ENCODE data around the gene ANKRD34C. TPM values are rescaled to one million over a fixed set of nuclear protein-coding genes. Genes with fewer than 3 reads are reported as not detected.

ANKRD34C gene
- not detected in 2 replicates for total RNA-seq

DNA sequence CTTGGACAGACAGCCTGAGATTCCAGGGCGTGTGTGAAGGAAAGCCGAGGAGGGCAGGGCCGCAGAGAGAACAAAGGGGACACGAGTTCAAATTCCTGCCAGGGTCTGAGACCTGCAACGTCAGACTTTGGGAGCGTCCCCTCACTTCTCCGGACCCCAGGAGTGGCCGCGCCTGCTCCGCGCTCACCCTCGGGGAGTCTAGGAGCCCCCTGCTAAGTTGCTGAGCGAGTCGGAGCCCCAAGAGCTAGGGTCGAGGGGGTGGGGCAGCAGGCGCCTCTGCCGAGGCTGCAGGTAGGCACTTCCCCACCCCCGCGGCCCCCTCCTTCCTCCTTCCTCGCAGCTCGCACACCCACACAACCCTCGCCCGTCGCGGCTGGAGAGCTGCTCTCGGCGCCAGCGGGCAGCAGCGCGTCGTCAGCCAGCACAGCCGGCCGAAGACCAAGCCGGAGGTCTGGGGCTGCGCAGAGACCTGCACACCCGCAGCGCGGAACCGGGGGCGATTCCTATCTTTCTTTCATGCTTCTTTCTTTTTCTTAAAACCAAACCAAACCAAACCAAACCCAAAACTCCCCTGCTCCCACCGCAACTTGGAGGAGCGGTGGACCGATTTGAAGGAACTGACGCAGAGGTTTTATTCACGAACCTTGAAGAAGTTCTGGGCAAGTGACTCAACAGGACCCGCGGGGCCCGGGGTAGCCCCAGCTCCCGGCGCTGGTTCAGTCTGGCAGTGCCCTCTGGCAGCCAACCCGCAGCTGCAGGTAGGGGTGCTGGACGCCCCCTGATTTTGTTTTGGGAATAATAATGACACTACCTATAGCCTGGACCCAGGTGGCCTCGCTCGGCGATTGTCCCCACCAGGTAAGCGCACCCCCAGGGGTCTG, at the start of gene ANKRD34C:
Gene ANKRD34C, plus strand, starts transcription at position 352 of the 881 bp plus-strand sequence. CDS start 10,563 bp downstream, outside the sequence.
- no peak for DNase-seq (ENCODE audit: low read depth in 2 of 2)

DNA sequence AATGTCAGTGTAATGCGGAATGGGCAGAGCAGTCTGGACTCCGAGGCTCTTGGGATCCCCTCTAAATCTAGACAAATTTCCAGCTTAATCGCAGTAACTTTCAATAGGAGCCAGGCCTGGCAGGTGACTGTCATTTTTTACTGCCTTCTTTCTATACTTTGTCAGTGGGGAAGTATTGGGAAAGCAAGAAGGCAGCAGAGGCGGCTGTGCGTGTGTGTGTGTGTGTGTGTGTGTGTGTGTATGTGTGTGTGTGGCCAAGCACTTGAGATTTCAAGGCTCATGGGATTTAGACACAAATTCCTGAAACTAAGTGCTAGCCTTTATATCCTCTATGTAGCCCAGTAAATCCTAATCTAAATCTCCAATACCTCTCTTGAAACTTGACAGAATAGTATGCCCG, 49.3 kb upstream of the ANKRD34C start:
- DNase-seq (ENCODE audit: low read depth in 2 of 2): no peak

DNA sequence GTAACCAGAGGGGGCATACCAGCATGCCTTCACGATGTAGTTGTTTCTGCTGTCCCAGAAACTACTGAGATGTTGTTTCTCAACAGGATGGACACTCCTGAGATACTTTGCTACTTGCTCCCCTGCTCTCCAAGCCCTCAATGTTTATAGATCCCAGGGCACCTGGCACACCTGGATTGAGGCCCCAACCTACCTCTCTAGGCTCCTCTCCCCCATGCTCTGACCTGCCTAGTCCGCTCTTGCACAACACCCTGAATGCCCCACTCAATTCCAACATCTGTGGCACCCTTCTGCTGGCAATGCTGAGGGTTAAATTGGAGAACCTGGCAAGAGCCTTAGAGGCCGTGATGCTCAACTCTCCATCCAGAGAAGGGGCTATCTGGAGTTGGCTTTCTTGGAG, 42.5 kb upstream of the ANKRD34C start:
- DNase-seq (ENCODE audit: low read depth in 2 of 2): no peak

DNA sequence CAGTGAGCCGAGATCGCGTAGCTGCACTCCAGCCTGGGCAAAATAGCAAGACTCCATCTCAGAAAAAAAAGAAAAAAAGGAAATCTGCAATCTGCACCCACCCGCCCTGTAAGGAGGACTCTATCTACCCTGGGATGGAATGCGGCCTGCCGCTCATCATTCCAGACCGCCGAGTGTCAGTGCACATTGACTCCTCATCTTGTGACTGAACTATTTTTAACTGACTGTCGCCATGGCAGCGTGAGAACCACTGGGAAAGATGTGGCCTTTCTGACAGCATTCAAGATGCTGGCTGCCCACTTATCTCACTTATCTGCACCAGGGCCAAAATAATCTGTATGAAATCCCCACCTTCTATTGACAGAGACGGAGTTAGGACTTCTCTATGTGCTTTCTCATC, 38.8 kb upstream of the ANKRD34C start:
- DNase-seq (ENCODE audit: low read depth in 2 of 2): no peak

DNA sequence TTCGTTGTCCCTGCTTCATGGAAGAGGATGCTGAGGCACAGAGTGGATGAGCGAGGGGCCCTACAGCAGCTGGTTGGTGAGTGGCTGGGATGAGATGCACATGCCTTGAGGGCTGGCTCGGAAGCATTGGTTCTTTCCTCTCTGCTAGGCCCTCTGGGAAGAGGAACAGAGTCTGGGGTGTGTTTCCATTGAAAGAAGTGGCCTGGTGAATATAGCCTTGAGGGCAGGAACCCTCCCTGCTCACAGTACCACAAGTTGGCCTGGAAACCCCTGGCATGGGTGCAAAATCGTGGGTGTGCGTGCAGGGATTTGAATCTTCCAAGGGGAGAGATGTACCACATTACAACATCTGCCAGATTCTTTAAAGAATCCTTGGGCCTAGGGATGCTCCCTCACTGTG, 37.6 kb upstream of the ANKRD34C start:
- no peak for DNase-seq (ENCODE audit: low read depth in 2 of 2)

DNA sequence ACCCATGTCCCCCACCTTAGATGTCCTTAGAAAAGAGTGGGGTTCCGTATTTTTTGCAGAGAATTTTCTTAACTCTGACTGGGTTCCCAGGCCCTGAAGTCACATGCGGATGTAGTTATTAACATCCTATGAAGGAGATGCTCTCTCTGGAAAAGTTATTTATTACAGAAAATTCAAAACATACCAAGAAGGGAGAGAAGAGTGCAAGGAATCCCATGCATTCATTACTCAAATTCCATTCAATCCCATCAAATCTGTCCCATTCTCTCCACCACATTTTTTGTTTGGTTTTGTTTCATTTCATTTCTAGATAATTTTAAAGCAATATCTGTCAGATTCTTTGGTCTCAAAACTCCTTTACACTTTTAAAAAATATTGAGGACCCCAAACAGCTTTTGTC, 34.3 kb upstream of the ANKRD34C start:
- DNase-seq (ENCODE audit: low read depth in 2 of 2): no peak

DNA sequence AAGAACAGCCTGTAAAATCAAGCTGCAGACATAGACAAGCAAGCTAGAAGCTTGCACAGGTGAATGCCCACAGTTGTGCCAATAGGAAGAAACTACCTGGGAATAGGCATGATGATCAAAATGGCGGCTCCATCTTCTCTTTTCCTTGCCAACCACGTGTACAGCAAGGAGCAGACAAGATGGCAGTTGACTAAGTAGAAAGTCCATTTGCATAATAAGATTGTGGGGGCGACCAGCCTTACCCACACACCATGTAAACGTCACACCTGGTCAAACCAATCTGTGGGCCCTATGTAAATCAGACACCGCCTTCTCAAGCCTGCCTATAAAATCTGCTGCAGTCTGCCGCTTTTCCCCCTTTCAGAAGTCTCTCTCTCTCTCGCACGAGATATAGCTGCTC, 25.1 kb upstream of the ANKRD34C start:
- DNase-seq (ENCODE audit: low read depth in 2 of 2): no peak

DNA sequence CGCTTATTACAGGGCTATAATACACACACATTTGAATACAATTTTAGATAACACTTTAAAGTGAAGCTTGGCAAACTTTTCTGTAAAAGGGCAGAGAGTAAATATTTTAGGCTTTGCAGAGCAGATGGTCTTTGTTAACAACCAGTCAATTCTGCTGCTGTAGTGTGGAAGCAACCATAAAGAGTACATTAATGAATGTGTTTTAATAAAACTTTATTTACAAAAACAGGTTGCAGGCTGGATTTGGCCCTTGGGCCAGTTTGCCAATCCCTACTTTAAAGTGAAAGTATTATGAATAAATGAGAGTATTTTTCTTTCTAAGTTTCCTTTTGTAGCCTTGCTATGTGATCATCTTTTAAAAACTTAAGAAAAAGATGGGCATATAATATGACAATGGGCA, 20.7 kb upstream of the ANKRD34C start:
- DNase-seq (ENCODE audit: low read depth in 2 of 2): no peak

DNA sequence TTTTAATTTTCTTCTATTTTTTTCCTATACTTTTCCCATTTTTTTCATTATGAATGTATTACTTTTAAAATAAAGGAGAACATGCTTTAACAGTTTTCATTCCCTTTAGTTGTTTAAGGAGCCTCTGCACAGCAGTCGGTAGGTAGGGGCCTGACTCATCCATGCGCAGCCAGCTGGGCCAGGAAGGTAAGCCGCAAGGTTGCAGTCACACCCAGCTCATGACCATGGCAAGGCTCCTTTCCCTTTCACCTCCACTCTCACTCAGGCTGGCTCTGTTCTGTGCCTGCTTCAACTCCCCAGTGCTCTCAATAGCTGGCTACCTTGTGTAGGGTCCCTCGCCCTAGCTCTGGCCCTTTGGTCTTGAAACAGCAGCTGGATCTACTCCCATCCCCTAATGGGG, 17.4 kb upstream of the ANKRD34C start:
- no peak for DNase-seq (ENCODE audit: low read depth in 2 of 2)

DNA sequence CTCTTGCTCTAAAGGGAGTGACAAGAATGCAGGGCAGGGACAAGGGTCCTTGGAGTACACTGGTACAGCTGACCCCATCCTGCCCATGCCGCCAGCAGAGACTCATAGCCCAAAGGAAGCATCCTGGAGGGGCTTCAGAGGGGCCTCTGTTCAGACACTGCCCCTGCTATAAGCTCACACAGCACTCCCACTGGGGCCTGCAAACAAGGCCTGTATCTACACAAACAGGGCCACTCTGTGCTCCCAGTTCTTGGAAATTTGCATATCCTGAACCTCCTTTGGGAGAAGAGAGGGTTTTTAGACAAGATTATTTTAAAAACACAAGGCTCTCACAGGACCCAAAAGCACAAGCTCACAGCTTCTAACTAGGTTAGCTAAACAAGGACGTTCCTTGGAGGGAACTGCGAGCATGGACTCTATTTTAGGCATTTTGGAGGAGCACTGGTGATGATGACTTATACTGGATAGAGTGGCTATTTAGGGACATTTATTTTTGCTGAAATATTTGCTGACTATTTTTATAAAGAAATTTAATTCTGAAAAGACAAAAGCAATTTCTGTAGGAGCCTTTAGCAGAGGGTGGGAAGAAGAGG, 16.4 kb upstream of the ANKRD34C start:
- DNase-seq (ENCODE audit: low read depth in 2 of 2): no peak

DNA sequence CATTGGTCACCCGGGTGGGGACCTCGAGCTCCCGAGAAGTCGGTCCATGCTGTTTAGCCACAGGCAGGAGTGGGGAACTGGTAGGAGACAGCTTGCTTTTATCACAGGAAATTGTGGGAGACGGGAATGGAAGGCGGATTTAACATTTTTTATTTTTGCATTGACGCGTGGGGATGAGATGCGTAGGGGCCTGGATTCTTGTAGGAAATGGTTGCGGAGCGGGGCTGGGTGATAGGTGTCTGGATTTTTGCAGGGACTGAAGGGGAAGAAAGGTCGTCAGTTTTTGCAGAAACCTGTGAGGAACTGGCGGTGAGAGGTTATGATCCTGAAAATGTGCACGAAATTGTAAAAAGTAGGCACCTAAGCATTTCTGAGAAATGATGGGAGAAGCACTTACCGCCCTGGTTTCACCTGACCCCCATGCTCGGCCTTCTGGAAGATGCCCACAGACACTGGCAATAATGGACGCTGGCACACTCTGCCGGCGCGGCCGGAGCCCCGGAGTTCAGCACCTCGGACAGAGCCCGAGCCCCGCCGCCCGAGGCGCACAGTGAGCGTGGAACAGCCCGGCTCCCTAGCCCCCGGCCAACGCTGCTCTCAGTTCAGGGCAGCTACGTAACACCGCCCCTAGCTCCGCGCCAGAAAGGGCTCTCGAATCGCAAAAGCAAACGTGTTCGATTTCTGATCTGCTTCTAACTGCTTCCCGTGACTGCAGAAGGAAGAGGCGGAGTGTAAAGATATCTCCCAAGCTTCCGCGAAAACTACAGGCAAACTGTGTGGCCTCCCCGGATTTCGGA, 928 bp downstream of the ANKRD34C start:
- peak; percentile 46 to 59 for DNase-seq (ENCODE audit: low read depth in 2 of 2)

DNA sequence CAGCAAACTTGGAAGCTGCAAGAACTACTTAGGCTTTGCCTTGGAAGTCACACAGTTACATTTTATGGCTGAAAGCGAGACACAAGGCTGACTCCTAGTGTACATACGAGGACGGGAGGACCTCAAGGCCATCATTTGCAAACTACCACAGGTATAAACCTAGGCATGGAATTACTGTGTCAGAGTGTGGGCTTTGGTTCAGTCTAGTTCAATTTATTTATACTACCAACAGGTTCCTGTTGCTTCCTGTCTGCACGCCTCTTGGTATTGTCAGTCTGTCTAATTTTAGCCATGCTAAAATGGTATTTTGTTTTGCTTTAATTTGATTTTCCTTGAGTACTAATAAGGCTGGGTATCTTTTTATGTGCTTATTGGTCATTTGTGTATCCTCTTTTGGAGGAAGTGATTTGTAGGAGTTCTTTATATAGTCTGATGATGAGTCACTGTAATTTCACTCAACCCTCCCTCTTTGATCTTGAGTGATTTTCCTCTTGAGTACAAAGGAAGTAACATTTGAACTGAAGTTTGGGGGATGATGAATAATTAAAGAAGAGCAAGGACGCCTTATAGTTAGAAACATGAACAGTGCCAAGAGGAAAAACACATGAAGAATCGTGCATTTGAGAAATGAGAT, 8.2 kb downstream of the ANKRD34C start:
- peak in 1 of 2 donors; percentile 33 for DNase-seq (ENCODE audit: low read depth in 2 of 2)

DNA sequence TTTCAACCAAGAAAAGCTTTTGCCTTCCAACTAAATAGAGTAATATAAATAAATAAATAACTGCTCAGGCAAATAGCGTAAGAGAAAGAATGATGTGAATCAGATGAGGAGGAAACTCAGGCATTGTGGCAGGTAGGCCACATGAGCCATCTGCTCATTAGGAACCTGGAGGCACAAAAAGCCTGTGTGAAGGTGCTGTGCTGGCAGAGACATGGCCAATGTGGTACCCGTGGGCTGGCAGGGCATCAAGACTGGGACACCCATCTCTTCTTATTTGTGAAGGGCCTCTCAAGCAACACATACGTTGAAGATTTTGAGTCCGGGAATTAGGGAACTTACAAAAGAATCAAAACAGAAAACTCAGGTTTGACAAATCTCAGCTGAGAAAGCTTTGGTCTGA, 9.5 kb downstream of the ANKRD34C start:
- no peak for DNase-seq (ENCODE audit: low read depth in 2 of 2)

DNA sequence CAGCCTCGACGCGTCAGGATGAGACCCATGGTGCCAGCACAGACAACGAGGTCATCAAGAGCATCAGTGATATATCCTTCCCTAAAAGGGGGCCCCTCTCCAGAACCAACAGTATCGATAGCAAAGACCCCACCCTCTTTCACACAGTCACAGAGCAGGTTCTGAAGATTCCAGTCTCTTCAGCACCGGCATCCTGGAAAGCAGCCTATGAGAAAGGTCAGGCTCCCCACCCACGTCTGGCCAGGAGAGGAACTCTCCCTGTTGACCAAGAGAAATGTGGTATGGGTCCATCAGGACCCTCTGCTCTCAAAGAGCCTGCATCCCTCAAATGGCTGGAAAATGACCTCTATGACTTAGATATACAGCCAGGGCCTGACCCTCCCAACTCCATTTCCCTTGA, 11.6 kb downstream of the ANKRD34C start:
- DNase-seq (ENCODE audit: low read depth in 2 of 2): no peak

DNA sequence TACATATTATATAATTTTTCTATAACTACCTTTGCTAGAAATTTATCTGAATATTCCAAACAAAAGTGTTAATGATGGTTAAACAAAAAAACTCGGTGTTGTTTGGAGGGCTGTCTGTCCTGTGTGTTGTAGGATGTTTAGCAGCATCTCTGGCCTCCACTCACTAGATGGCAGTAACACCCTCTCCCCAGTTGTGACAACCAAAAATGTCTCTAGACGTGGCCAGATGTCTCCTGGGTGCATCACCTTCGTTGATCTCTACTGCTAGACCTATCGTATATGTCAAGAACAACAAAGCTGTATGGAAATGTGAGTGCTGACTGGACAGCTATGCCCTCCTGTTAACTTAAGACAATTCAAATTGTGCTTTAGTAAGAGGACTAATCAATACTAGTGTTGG, 14.1 kb downstream of the ANKRD34C start:
- DNase-seq (ENCODE audit: low read depth in 2 of 2): no peak

DNA sequence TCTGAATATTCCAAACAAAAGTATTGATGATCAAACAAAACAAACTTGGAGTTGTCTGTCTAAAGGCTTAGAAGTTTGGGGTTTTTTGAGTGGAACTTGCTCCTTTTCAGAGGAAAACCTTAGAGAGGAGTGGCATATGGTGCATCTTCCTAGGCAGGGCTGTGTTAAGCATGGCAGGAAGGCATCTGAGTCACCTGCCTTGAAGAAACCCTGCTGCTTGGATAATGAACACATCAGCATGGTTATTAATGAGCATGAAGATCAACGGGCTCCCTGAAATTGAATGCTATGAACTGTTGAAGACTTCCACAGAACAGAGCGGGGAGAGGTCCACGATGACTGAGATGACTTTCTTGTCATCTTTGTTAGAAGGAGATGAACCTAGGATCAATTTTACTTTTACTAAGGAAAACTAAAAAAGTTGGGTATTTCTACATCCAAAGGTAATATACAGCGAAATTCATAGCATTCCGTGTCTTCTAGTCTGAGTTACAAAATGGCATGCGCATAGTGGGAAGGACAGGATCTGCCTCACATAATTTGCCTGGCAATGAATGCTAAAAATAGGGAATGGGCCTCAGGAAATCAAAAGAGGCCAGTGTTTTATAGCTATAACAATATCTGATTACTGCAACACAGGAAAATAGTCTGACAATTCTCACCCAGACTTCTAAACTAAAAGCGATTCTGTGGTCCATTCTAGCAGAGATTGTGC, 16.8 kb downstream of the ANKRD34C start:
- DNase-seq (ENCODE audit: low read depth in 2 of 2): no peak

DNA sequence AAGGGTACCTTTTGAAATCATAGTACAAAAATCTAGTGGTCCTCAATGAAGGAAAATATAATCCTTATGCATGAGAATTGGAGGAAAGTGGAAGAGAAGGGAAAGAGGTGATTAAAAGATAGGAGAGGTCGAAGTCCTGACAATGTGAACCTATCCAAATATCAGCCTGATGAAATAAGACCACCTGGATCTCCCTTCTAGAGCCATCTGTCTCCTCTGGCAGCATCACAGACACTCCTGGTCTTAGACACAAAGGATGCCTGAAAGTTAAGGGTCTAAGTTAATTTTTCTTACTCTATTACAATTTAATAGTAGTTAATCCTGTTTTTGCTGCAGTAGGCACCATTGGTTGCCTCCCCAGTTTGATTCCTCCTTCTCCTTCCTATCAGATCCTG, 17.3 kb downstream of the ANKRD34C start:
- DNase-seq (ENCODE audit: low read depth in 2 of 2): no peak

DNA sequence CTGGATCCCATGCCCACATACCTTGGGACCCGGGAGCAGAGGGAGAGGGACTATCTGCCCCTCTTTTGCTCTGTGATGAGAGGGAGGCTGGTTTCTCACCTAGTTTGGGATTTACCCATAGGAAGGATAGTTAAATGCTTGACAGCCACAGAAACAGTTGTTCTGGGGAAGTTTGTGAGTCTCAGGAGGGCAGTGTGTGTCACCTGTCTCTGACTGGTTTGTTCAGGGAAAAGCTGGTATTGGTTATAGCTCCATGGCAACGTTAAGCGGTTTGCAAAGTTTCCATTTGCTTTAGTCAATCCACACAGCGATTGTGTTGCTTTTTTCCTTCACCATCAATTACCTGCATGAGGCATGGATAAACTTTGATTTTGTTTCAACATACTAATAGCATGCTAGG, 24.7 kb downstream of the ANKRD34C start:
- no peak for DNase-seq (ENCODE audit: low read depth in 2 of 2)

DNA sequence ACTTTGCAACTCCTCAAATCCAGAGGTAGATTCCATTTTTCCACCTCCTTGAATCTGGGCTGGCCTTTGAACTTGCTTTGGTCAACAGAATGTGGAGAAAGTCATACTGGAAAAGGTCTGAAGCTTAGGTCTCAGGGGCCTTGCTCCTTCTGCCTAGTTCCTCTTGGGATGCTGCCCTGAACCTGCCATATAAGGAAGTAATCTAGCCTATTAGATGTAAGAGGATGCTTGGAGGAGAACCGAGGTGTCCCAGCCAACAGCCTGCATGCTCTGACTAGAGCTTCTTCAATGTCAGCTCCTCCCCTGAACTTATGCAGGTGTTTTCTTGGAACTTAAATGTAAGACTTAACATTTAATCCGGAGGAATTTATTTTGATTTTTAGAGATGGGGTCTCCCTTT, 26.4 kb downstream of the ANKRD34C start:
- DNase-seq (ENCODE audit: low read depth in 2 of 2): no peak

DNA sequence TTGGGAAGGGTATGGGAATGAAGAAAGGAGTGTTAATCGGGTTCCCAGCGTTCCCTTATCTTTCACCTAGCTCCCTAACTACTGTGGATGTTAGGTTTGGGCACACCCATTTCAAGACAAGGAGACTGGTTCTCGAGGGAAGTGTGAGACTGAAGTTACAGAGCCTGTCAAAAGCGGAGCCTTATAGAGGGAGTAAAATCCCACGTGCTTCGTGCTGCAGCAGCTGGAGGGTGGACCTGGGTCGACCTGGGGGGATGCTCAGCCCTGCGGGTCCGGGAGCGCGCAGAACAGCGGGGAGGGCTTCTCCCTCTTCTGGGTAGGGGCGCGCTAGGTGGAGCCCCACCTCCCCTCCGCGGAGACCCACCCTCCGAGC, 28.1 kb downstream of the ANKRD34C start:
- DNase-seq (ENCODE audit: low read depth in 2 of 2): no peak

Data from lung microvascular endothelial cell (primary cell).